GM18907 (cell line): ENCODE data around the gene ETNK2.

Experiments used
- ATAC-seq: cut with Tn5 transposase; IDR thresholded peaks from one replicate; pipeline ENCODE4 v1.9.1; 2021; ENCODE audit warnings: mild to moderate bottlenecking, moderate library complexity; ENCODE audit not compliant: unreplicated experiment

The ETNK2 gene

DNA sequence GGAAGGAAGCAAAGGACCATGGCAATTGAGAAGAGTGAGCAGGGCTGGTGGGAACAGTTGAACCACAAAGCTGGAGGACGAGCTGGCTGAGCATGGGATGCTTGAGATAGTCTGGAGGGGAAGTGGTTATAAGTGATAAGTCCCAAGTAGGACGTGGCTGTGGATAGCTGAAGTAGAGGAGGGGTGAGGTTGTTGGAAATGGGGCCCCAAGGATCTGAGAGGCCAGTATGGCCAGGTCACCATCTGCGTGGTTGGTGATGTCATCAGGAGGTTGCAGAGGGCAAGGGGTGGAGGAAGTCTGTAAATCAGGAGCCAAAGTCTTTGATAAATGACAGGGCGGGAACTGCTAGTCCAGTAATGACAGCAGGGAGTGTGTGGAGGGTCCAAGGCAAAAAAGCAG lies 25.3 kb upstream of the ETNK2 start:
- no peak for ATAC-seq

DNA sequence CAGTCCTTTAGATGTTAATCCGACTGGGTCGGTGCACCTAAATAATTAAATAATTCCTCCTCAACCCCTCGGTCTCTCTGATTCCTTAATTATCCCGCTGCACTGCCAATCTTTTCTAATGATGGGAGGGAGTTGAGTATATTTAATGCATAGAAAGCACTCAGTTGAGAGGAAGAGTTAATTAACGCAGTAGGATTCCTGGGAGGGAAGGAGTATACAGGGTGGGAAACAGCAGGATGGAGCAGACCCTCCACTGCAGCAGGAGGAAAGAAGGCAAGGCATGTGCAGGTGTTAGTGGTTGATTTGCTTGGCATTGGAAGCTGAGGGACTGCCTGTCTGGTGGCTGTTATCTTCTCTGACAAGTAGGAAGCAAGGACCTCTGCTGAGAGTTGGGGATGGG lies 24.2 kb upstream of the ETNK2 start:
- no peak for ATAC-seq

DNA sequence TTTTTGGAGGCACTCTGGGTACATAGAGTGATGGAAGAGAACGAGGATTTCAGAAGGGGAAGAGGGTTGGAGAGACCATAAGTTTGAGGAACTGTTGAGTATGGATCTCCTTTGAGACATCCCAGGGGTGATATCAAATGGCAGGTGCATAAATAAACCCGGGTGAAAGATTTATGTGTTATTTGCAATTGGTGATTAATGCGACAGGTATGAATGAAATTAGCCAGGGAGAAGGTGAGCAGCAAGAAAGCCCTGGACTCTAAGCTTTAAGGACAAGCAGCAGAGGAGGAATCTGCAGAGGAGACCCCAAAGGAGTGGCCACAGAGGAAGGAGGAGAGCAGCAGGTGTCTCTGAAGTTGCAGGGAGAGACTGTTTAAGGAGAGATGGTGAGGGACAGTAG lies 23.1 kb upstream of the ETNK2 start:
- ATAC-seq = no peak

DNA sequence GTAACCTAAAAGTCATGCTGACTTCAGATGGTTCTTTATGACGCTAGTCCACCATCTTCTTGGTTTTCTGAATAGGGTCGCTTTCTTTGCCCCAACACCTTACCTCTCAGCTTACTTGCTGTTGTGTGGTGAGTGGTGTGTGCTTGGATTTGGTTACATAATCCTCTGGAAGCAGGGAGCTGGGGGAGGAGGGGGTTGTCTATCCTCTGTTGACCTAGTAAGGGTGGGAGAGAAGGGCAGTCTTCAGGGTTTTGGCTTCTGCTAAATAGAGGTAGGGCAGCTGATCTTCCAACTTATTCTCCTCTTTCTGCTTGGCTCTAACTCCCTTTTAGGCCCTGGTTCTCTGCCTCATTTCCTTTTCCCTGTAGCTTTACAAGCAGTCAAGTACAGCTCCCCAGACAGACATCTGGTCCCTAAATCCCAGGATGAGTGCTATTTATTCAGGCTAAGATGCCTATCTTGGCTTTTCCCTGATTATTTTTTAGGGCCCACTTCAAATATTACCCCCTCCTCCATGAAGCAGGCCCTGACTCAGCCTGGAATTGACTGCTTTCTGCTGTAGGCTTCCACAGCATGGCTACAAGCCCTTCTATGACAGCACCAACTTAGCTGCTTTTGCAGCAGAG lies 20.7 kb upstream of the ETNK2 start:
- no peak for ATAC-seq

DNA sequence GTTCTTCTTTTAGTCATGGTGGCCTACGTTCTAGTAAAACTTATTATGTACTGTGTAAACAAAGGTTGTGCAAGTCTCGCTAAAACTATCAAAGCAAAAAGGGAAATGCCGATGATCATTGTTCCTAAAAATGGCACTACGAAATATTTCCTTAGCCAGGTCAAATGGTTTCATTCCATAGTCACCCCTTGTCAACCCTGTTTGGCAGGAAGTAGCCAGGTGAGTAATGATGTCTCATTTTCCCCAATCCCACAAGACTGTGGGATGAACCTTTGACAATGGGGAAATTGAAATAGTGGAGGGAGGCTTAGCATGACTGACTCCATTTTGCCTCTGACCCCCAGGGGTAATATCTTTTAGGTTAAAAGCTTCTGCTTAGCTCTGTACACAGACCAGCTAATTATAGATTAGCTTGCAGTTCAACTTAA lies 19.9 kb upstream of the ETNK2 start:
- ATAC-seq = no peak

DNA sequence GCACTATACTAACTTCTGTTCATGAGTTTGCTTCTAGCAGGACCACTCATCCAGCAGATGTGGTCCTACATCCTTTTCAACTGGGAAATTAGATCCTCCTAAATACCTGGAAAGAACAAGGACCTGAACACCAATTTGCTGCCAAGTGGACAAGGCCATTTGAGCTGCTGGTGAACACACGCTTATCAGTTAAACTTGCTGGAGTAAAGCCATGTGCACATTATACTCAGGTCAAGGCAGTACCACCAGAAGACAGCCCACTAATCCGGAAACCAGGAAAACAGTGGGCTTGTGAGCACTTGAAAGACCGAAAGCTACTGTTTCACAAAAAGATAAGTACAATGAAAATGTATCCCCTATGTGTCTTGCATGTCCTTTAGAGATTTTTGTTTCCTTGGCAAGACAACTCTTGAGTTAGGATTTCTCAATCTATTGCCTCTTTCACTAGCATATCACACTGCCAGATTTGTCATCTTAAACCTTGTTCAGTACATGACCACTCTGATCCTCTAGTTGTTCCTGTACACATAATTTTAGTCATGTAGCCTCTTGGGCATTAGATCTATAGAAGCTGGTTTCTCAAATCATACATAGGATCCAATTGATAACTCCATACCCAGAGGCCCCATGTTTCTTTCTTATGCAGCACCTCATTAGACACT lies 18.8 kb upstream of the ETNK2 start:
- ATAC-seq = no peak

DNA sequence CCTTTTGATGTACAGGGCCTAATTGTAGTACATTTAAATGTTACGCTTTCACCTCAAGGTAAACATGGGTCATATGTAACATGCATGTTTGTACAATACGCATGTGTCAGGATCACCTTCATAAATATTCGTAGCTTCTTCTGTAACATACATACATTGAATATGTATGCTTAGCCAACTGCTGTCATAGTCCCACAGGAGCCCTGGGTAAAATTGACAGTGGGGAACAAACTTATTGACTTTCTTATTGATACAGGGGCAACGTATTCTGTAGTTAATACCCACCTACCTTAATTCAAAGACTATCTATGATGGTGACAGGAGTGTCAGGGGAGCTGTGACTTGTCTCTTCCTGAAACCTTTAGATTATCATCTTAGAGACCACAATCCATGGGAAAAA lies 18.0 kb upstream of the ETNK2 start:
- ATAC-seq = no peak

DNA sequence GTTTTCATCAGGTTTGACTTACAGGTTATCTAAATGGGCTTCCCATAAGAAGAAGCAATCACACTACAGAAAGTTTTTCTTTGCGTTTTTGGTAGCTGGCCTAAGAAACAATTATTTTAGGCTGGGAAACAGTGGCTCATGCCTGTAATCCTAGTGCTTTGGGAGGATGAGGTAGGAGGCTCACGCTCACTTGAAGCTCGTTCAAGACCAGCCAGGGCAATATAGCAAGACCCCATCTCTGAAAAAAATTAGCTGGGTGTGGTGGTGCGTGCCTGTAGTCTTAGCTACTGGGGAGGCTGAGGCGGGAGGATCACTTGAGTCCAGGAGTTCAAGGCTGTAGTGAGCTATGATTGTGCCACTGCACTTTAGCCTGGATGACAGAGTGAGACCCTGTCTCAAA lies 15.9 kb upstream of the ETNK2 start:
- no peak for ATAC-seq

DNA sequence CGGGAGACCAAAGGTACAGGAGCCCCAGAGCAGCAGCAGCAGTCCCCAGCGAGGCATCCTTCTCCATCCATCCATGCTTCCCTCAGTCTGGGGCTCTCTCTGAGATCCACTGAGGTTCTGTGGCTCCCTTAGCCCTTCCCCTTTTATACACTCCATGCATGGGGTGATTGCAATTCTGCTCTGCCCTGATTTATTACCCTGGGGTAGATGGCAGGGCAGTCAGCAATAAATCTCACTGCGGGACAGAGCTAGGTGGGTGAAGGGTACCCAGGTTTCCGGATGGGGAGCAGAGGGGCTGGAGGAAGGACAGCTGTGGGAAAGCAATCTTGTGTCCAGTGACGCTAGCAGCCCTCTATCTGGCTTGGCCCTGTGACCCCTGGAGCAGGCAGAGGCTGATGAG lies 14.4 kb upstream of the ETNK2 start, which contains the start of gene REN:
Gene REN (minus strand): TSS at position 119 of the 400 bp plus-strand sequence. CDS start 44 bp downstream, at position 75.
- no peak for ATAC-seq

DNA sequence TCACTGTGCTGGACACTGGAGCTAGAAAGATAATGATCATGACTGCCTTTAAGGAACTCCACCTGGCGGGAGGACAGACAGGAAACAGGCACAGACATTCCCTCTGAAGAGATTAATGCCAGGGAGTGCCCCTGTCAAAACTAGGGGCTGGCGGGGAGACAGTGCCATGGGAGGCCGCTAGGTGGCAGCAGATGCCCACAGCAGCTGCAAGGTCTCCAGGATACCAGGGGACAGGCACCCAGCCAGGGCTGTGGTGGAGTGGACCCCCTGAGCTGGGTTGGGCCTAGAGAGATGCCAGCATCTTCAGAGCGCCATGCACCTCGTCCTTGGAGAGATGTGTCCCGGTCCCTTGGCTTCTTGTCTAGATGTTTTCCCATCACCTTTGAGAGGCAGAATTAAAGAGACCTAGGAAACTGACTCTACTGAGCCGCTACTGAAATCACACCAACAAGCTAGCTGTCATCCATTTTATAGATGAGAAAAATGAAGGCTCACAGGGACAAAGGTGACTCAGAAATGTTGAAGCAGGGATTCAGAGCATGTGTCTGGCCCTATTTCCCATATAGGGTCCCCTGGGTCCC lies 10.7 kb upstream of the ETNK2 start:
- no peak for ATAC-seq

DNA sequence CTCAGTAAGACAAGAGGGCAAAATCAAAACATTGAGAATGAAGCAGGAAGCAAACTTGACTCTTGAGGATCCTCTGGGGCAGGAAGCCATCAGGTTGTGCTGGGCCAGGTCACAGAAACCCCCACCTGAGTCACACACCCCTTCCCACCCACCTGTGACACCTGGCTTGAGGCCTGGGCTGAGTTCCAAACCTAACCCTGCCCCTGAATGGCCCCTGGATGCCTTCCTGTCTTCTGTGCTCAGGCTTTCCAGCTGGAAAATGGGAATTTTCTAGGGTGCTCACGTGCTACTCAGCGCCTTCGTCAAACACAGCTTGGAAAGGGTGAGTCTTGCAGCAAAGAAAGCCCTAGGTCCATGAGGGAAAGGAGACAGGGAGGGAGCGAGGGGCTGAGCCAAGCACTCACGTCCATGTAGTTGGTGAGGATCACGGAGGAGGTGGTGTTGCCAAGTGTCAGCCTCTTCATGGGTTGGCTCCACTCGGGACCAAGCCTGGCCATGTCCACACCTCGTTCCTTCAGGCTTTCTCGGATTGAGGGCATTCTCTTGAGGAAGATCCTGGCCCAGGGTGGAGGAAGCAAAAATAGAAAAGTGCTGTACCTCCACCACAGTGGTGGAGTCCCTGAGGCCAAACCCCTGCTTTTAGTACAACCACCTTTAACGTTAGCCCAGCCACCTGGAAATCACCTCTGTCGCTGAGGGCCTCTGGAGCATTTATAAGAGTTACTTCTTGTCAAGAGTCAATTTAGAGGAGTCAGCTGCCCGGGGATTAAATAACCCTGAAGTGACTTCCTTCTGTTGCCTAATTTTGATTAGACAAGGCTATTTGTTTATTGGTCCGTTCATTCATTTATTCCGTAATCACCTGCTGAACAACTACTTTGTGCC lies 10.0 kb upstream of the ETNK2 start:
- no peak for ATAC-seq

DNA sequence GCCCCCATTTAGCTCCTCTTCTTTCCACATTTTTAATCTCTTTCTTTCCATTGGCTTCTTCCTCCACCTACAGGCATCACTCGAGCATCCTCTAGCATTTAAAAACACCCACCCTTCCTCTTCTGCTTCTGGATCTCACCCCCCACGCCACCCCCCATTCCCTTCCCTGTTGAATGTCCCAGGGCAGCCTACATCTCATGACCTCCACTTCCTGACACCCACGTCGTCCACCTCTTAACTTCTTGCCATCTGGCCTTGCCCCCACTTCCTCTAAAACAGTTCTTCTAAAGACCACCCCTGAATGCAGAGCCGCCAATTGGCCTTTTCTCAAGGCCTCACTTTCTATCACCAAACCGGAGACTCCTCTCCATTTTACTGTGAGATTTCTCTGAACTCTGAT lies 6.1 kb upstream of the ETNK2 start:
- ATAC-seq = no peak

DNA sequence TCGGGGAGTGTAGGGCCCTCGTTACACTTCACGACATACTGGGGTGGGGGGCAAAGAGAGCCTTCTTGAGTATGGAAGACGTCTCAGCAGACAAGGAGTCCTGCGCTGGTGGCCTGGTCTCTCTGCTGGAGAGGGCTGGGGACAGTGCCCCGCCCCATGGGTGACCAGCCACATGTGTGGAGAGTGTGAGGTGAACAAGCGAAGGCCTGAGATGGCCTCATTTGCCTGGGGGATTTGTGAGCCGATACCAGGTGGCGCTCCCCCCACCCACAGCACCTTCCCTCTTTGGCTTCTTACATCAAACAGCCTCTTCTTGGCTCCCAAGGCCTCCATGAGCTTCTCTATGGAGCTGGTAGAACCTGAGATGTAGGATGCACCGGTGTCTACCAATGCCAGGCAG lies 4.0 kb upstream of the ETNK2 start:
- ATAC-seq = no peak

DNA sequence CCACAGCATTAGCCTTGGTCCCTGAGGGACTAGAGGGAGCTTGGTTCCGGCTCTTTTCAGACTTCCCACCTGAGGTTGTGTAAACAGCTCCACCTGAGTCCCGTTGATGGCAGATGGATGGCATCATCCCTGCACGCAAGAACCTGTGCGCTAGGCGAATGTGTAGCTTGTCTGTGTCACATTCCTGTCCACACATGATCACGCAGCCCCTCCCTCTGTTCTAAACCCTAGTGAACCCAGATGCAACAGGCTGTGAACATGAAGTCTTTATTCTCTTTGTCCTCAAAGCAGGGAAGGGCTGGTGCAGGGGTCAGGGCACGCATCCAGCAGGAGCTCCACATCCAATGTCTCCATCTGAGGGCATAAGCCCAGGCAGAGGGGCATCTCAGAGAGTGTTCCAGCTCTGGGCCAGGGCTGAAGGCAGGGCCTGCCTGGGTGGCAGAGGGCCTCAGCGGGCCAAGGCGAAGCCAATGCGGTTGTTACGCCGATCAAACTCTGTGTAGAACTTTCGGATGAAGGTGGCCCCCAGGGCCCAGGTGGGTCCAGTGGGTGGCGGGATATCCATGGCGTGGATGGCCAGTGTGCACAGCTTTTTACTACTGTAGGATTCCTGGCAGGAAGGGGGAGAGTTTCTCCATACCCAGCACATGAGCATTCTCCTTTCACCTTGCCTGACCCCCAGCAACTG lies 2.9 kb upstream of the ETNK2 start:
- ATAC-seq = no peak

DNA sequence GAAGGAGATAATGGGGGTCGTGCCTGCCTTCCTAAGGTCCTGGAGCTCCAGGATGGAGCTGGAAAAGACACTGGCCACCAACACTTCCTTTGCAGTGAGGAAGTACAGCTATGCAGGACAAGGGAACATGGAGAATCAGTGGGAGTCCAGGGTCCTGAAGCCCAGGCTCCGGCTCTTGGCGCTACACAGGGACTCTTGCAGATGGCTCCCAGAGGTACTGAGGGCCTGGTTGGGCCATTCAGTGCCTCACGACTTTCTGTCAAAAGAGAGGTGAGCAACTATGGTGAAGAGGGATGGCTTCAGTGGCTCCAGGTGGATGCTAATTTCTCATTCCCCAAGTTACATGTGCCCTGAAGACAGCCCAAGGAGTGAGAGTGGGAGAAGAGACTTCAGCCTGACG lies 1.8 kb upstream of the ETNK2 start:
- no peak for ATAC-seq

DNA sequence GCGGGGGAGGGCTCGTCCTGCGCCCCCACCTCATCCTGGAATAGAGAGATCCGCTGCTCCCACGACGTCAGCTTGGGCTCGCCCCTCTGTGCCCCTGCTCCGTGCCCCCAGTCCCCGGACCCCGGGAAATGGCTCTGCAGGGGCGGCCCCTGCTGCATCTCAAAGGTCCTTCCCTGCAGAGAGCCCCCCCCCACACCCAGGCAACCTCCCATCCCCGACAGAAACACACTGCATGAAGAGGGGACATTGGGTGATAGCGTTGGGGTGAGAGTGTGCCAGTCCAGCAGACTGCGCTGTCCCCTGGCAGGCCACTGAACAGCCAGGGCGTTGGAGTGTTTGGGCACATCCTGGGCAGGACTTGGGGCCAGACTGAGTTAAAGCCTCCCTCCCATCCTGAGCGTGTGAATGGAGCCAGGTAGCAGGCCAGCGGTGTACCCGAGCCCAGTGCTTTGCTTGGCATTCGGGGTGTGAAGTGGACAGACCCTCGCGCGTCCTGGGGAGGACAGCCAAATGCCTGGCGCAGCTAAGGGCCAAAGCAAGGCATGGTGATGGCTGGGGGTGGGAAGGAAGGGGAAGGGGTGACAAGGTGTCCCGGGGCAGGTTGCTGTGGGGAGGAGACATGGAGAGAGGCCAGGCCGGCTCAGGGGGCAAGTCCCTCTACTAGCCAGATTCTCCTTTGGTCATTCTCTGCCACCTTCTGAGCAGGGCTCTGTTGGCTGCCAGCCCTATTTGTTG lies 633 bp upstream of the ETNK2 start:
- ATAC-seq = no peak

DNA sequence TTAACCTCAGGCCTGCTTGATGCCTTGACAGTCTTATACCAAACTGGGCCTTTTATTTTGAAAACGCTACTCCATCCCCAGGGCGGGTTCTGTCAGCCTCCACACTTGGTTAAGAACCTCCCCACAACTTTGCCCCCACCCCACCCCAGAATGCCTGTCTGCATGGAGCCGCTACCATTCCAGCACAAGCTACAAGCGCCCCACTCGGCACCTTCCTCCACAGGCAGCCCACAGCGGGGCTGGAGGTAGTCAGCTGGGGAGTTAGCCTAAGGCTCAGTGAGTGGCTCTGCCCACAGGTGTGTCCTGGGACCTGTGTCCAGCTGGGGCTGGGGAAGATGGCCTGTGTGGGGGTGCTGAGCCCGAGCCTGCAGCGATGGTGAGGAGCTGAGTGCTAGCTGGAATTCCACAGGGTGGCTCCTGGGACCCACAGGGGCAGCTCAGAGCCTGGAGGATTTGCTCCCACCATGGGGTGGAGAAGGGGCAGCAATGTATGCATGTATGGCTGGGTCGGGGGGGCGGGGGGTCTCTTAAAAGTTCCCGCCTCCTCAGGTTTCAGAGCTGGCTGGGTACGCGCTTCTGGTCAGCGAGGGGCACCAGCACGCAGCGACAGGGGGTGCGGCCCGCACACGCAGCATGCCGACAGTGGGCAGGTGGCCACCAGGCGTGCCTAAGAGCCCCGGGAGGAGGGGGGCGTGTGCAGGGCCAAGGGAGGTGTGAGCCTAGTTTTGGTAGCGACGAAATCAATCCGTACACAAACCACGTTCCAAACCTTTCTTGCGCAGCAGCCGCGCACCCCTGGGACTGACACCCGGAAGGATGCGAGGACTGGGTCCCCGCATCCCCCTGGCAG lies 917 bp downstream of the ETNK2 start:
- ATAC-seq = no peak

DNA sequence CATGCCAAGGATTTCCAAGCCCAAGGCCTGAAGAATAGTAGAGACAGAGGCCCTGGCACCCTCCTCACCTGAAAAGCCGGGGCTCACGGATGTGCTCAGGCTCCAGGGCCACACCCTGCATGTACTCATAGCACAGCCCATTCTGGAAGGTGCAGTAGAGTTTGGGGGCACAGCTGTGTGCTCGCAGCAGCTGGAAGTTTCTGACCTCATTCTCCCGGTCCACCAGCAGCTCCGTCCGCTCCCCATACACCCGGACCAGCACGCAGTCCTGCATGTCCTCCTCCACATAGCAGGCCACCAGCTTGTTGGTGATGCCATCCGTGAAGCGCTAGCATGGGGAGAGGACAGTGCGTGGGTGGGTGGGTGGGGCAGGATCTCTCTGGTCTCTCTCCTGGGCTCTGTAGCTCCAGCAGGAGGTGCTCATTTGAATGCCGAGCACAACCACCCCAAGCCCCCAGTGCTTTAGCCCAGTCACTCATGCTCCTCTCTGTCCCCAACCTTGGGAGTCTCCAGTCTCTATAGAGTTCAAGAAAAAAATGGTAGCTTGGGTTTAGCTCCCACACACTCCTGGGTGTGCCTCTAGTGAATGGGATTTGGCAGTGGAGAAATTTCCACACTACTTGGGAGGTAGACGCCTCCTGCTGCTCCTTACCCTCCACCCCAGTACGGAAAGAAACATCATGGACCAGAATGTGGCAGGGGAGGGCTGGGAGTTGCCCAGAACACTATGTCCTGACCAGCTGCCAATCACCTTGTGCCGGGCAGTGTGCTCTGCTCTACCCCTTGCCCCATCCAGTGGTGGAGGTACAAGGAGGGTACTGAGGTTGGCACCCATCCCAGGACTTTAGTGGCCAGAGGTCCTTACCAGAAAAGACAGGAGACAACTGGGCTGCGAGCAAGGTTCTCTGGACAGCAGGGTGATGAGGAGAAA lies 1.9 kb downstream of the ETNK2 start:
- no peak for ATAC-seq
